ENCODE results near the gene MKX.

Gene MKX, protein sequence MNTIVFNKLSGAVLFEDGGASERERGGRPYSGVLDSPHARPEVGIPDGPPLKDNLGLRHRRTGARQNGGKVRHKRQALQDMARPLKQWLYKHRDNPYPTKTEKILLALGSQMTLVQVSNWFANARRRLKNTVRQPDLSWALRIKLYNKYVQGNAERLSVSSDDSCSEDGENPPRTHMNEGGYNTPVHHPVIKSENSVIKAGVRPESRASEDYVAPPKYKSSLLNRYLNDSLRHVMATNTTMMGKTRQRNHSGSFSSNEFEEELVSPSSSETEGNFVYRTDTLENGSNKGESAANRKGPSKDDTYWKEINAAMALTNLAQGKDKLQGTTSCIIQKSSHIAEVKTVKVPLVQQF

DNA sequence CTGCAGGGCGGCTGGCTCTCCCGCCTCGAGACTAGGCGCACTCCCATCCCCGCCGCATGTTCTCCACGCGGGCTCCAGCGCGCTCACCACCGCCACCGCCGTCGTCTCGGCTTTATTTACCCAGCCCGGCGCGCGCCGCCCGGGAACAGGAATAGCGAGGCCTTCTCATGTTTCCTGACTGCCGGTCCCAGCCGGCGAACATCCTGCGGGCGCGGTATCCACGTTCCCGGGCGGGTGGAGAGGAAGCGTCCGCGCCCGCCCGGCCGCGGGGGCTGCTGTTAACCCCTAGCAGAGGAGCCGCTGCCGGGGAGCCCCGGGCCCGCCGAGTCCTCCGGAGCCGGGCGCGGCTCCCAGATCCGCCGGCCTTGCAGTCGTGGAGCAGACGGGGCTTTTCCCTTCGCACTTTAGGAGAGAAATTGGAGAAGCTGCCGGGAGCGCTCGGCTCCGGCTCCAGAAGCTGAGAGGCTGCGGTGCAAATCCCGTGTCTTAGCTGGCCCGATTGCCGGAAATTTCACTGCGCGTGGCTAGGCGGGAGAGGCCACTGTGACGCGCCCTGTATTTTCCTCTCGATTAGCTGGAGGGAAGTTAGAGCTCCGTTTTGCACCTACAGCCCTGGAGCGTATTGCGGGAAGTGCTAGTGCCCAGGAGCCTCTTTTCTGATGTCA lies at the start of gene MKX:
MKX (minus strand) TSS at position 88 of the 665 bp plus-strand sequence. CDS start 2,404 bp downstream, outside the sequence.
- peak in 1 of 2 donors; percentile 18 for DNase-seq (ENCODE audit: low read depth in 2 of 2)

DNA sequence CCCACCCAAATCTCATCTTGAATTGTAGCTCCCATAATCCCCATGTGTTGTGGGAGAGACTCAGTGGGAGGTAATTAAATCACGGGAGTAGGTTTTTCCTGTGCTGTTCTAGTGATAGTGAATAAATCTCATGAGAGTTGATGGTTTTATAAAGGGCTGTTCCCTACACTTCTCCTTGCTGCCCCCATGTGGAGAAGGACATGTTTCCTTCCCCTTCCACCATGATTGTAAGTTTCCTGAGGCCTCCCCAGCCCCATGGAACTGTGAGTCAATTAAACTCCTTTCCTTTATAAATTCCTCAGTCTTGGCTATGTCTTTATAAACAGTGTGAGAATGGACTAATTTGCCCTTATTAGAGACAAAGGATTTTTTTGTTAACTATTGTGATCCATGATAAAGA lies 48.5 kb upstream of the MKX start:
- DNase-seq (ENCODE audit: low read depth in 2 of 2), result no peak

DNA sequence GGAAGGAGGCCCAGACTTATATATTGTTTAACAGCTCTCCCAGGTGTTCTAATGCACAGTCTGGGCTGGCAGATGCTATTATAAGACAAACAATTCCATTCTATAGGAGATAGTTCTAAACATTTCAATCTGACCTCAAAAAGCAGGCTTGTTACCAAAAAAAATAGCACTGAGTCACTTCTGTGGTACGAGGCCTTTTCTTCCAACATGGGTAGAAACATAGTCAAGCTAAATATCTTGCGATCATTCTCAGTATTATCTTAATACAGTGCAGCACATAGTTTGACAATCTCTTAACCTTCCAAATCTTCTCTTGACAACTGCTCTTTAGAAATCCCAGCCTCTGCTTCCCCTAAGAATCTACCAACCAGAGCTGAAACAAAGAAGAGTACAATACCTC lies 46.6 kb upstream of the MKX start:
- no peak for DNase-seq (ENCODE audit: low read depth in 2 of 2)

DNA sequence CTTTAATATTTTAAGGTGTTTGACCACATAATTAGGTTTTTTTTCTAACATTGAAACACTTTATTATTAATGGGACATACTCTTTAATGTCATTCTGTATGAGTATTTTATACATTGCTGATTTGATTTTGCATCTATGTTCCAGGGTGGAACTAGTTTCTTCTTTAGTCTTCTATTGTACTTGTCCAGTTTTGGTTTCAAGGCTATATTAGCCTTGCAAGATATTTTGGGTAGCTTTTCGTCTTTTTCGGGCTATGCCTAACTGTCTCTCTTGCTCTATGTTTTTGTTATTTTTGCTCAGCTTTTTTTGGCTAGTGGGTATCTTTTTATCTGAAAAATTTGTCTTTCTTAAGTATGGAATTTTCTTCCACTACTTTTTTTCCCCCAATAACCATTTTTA lies 38.7 kb upstream of the MKX start:
- DNase-seq (ENCODE audit: low read depth in 2 of 2), result no peak

DNA sequence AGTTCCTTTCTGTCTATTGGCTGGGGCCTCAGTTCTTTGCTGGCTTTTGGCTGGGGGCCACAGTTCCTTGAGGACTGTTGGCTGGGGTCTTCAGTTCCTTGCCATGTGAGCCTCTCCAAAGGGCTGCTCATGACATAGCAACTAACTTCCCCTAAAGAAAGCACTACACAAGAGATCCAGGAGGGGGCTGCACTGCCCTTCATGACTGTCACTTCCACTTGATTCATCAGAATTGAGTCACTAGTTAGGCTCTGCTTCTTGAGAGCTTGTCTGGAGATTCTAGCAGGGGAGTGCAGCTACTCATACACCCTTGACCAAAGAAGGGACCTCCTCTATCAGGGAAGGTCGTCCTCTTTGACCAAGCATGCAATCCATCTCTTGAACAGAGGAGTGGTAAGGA lies 38.0 kb upstream of the MKX start:
- peak; percentile 6 to 8 for DNase-seq (ENCODE audit: low read depth in 2 of 2)

DNA sequence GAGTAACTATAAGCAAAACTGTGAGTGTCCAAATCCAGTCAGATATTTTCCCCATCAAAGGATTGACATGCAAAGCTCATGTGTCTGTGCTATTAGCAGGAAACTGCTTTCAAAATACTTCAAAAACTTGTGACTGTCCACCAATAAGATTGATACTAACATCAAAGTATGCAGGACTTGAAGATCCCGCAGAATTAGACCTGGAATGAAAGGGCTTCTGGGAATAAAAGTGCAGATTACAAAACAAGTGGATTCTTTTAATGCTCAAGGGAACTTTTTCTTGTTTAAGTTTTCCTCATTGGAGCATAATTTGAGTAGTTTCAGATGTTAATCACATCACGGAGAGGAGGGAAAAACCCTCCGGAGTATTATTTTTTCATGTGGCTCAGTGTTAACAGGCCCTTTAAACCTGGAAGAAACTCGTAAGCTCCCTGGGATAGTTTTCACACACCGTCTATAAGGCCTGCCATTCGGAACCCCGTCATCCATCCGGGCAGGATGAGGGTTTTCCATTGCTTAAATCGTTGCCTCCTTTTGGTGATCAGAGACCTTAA lies 33.9 kb upstream of the MKX start:
- DNase-seq (ENCODE audit: low read depth in 2 of 2), result no peak

DNA sequence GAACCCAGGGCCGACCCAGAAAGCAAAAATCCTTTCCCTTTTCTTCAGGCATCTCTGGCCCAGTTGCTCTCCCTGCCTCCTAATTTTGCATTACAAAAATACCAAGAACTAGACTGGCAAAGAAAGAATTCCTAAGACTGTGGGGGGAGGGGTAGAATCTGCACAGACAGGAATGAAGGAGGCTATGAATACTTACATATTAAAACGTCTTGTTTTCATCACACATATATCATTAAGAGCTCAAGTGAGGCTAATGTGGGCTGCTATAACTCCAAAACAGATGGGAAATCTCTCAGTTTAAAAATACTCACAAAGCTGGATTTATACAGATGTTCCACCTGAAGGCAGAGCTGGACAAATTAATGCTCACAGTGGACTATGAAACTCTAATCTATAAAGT lies 29.2 kb upstream of the MKX start:
- DNase-seq (ENCODE audit: low read depth in 2 of 2), result no peak

DNA sequence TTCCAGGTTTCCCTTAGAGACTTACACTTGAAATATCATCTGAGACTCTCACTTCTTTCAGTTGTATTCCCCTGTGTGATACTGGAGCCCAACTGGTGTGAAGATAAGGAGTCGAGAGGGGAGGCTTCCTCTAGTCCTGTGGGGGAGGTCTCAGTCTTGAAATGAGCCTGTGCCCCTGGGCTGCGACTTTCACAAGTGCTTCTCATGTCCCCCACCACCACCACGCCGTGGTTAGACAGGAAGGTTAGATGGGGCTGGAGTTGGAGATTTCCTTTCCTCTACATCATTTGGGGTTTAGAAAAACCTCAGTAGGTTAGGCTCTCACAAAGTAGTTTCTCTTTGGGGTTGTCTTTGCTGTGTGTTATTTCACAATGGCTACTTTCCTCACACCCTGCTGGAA lies 25.6 kb upstream of the MKX start:
- no peak for DNase-seq (ENCODE audit: low read depth in 2 of 2)

DNA sequence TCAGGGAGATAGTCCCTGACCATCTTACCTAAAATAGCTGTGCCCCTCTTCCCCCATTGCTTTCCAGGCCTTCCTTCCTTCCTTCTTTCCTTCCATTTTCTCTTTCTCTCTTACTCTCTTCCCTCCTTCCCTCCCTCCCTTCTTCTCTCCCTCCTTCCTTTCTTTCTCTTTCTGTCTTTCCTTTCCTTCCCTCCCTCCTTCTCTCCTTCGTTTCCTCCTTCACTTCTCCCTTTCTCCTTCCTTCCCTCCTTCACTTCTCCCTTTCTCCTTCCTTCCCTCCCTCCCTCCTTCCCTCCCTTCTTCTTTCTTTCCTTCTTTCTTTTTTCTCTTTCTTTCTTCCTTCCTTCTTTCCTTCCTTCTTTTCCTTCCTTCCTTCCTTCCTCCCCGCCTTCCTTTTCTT lies 24.6 kb upstream of the MKX start:
- no peak for DNase-seq (ENCODE audit: low read depth in 2 of 2)

DNA sequence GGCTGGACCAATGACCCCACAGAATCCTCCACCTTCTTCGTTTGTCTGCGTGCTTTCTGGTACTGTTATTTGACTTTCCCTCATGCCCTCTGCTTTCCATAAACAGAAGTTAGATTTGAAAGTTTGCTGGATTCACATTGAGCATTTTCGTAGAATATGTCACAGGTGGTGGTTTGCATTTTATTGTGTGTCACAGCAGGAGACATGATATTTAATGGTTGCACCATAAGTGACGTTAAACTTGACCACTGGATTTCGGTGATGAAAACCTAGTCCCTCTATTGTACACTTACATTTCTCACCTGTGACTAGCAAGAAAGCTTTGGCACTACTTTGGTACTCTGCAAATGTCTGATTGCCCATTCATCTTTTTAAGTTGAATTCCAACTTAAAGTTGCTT lies 15.2 kb upstream of the MKX start:
- no peak for DNase-seq (ENCODE audit: low read depth in 2 of 2)

DNA sequence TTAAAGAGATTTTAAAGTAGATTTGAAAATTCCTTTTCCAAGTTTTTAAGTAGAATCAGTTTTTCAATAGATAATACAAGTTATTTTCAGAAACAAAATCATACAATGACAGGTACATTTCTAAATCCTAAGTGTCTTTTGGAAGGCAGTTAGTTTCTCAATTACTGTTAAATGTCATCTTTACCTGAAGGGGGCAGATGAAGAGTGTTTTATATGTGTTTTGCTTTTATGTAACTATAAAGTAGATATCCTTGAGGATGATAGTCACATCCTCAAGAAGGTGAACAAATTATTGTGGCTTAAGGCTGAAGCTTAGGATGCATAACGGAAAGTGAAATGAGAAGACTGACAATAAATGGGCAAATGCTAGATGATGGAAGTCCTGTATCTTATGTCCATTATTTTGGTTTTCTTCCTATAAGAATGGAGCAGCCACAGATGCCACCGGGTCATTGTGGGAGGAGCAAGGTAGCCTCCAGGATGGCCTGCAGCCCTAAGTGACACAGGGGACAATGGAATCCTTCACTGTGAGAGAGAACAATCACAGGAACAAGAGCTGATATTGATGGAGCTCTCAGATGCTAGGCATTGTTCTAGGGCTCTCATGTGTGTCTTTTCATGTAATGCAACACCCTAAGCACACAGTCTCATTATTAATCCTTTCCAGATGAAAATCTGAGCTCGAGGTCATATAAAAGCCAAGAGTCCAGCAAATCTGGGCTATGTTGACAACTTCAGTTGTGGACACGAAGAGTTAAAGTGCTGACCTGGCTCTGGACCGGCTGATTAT lies 14.1 kb upstream of the MKX start:
- no peak for DNase-seq (ENCODE audit: low read depth in 2 of 2)

DNA sequence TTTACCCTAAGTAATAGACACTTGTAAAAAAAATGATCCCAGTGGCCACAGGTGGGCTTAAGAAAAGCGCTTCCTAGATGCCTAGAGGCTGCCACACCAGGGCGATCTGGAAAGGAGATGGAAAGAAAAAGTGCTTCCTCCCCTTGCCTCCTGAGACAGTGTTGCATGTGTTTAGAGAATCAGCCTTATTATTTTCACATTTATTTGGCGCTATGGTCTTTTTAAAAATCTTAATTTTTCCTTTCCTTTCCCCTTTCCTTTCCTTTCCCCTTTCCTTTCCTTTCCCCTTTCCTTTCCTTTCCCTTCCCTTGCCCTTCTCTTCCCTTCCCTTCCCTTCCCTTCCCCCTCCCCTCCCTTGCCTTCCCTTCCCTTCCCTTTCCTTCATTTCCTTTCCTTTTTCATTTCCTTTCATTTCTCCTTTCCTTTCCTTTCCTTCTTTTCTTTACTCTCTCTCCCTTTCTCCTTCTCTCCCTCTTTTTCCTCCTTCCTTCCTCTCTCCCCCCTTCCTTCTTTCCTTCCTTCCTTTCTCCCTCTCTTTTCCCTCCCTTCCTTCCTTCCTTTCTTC lies 7.1 kb upstream of the MKX start:
- no peak for DNase-seq (ENCODE audit: low read depth in 2 of 2)

DNA sequence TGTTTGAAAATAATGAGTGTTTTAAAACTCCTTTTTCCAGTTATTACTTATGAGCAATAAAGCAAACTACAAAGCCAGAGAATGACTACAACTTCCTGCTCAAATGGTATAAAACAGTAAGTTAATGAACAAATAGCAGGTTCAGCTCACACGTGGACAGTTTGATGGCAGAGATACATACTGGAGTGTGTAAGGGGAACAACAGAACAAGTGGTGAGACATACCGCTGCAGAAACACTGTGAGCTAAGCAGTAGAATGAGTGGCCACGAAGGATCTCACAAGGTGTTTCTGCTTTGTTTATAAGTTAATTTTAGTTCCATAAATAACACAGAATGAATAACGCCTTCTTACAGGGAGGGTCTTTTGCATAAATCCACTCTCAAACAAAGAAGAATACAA lies 3.0 kb upstream of the MKX start:
- no peak for DNase-seq (ENCODE audit: low read depth in 2 of 2)

DNA sequence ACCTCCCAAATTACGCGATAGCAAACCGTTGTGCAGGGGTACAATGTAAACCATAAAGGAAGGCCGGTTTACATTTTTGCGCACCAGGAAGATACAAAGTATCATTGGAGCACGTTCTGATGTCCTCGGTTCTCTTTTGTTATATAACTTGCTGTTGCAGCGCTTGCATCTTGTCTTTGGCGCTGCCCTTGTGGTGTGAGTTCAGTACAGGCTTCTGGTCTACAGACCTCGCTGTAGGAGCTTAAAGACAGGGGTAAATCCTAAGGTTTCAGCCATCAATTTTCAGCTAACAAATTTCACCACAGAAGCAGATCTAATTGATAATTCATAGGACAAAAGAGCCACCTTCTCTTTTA lies 1.5 kb upstream of the MKX start:
- DNase-seq (ENCODE audit: low read depth in 2 of 2), result no peak

DNA sequence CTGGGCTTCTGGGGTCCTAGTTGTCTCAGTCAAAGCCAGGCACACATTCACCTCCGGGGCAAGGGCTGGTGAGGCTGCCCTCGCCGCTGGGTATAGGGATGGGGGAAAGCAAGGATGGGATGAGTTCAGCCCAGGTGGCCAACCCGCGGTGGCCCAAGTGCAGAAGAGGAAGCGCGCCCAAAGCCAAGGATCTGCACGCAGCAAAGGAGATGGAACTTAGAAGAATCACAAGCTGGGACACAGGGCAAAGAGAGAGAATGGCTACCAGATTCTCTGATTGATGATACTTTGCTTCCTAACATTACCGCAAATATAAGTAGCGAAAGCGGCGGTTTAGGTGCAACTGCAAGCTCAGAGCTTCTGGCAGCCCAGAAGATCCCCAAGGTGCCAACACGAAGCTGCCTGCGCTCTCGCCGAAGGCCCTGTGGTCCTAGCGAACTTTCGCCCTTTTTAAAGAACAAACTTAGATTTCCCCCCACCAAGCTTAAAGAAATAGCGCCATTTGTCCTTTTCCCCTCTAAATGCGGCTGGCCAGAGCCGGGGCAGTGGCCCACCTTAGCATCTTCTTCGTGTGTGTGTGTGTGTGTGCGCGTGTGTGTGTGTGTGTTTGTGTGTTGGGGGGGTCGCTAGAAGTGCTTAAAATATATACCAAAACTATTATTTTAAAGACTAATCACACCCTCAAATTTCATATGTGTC lies 927 bp upstream of the MKX start:
- DNase-seq (ENCODE audit: low read depth in 2 of 2), result no peak

DNA sequence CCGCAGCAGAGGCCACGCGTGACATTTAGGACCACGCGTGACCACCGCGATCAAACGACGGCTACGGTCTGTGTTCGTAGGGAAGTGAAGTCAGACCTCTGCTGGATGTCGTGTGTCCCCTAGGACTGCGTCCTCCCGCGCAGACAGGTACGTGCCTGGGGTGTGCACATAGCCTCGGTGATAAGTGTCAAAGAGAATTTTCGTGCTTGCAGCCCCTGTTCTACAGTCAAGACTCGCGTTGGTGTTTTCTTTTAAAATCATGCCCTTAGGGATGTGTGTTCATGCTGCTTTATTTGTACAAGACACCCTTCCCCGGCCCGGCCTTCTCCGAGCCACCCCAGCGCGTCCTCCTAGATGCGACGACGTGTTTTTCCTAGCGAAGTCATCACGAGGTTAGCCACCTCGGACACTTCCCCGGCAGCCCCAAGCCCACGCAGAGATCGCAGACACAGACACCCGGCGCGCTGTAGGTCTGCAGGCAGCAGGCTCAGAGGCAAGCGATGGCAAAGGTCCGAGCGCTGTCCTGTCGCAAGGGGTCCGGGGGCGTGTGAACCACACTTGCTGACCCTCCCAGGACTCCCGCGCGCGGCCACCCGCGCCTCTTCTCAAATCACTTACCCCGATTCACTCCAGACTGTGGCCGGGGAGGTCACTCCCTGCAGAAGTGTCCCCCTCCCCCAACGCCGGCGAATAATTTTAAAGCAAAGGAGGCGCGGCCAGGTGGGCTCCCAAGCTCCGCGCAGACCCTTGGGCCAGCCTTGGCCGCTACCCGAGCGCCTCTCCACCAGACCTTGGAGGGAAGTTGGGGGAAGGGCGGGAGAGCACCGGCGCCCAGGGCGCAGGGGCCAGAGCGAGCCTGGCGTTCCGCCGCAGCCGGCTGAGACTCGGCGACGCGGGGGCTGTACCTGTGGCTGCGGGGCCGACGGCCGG lies 552 bp downstream of the MKX start:
- no peak for DNase-seq (ENCODE audit: low read depth in 2 of 2)

DNA sequence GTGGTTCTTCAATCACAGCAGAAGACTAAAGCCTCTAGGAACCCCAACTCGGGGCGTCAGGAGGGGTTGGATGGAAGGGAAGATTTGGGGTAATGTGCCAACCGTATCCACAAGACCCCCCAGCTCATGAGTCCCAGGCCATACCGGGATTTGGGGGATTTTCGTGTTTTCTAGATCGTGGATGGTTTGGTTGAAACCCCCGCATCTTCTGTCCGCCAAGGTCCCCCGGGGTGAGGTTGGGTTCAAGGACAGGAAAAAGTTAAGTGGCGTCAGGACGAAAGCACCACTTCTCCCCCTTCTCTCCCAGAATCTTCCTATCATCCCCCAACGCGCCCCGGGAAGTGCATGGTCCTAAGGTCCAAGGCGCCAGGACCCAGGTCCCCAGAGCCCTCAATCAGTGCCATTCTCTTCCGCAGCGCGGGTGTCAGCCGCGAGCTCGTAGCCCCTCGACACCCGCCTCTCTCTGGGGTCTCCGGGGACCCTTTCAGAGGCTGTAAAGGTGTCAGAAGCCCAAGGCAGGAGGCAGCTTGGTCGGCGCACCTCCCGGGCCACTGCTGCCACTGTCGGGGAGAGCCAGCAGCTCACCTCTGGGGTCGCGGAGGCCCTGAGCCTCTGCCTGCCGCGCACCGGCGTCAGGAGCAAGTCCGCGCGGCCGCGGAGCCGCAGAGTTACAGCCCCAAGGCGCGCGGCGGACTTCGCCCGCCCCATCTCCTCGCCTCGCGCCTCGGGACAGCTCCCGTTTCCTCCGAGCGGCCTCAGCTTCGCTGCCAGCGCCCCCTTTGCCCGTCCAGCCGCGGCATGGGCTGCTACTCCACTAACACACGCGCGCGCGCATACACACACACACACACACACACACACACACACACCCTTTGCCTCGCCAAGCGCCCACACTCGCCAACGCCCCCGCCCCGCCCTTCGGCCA lies 1.5 kb downstream of the MKX start:
- DNase-seq (ENCODE audit: low read depth in 2 of 2), result no peak

DNA sequence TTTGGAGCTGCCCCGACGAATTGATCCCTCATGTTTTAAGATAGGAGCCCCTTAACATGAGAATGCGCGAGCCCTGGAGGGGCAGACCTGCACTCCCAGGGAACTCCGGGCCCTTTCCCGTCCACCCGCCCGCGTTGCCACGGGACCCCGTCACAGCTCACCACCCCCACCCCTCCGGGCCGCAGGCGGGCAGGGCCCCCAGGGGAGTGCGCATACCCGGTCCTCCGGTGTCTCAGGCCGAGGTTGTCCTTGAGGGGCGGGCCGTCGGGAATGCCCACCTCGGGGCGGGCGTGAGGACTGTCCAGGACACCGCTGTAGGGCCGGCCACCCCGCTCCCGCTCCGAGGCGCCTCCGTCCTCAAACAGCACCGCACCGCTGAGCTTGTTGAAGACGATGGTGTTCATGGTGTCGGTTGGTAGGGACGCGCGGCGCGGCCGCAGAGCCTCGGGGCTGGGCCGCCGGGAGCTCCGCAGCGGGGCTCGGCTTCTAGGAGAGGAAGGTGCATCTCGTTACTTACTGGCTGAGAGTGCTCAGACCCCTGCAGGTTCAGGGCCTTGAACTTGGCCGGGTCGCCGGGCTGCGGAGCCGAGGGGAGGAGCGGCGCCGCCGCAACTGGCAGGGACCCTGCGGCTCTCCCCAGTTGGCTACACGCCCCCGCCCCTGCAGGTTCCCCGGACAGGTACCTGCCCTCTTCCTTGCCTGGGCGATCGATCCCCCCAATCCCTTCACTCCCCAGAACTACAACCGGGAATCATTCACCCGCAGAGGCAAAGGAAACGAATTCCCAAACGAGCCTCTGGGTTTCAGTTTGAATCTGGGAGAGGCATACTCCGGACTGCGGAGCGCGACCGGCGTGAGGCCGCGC lies 2.4 kb downstream of the MKX start:
- peak in 1 of 2 donors; percentile 22 for DNase-seq (ENCODE audit: low read depth in 2 of 2)
